ENCODE data around the gene SCGN.

GRCh38 chr6:25710287-25710686, 58.3 kb downstream of the SCGN start:
- TF ChIP-seq CTCF (IDR thresholded peaks at IDR 0.05): no peak
- TF ChIP-seq POLR2AphosphoS5 (IDR thresholded peaks at IDR 0.05): no peak
- no peak for TF ChIP-seq POLR2A (IDR thresholded peaks at IDR 0.05)

Data from transverse colon (tissue), 4 donors.